Measurements from ENCODE around the gene PTPRG.

GRCh38 chr3:61595826-61596225 is 34.5 kb downstream of the PTPRG start:
- TF ChIP-seq CTCF (optimal IDR thresholded peaks at IDR 0.05 in 1 of 3, IDR thresholded peaks at IDR 0.05 in 1 of 3, conservative IDR thresholded peaks at IDR 0.05 in 1 of 3; ENCODE audit: extremely low read depth in 1 of 3, insufficient read depth in 2 of 3, low read length in 3 of 3) (no peak), EZH2 (IDR thresholded peaks at IDR 0.05; ENCODE audit: low read length) (no peak)

All from keratinocyte (primary cell).